Right hindlimb (tissue), 1 donor: Measurements from ENCODE around the gene PRR16.
"Not testable (repeated sequence)": the region's sequence is repeated elsewhere in the genome, so short reads cannot be mapped to it uniquely, and the experiment has no call there.

Experiments used
- DNase-seq: peaks from one replicate; pipeline ENCODE4 v3.0.0-alpha.2; 2018

The PRR16 gene

DNA sequence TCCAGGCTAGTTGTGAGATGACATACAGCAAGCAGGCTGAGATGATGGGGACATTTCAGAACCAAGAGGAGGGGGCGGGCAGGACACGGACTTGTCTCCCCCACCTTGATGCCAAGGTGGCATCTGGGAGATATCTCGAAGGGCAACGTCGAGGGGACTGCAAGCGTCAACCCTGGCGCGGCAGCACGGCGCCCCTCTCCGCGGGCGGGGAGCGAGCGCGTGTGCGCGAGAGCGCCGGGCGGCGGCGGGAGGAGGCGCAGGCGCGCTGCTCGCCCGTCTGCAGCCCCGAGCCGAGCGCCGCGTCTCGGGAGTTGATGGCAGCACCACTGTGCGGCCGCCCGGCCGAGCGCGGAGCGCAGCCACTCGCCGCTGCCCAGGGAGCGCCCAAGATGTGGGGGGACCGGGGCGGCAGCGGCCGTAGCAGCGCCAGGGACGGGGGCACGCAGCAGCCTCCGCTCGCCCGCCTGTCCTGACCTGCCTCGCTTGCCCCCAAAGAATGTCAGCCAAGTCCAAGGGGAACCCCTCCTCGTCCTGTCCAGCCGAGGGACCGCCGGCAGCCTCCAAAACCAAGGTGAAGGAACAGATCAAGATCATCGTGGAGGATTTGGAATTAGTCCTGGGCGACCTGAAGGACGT lies at the start of gene PRR16:
Gene PRR16, plus strand, starts transcription at position 310 of the 636 bp plus-strand sequence.
- peak; percentile 68 for DNase-seq

DNA sequence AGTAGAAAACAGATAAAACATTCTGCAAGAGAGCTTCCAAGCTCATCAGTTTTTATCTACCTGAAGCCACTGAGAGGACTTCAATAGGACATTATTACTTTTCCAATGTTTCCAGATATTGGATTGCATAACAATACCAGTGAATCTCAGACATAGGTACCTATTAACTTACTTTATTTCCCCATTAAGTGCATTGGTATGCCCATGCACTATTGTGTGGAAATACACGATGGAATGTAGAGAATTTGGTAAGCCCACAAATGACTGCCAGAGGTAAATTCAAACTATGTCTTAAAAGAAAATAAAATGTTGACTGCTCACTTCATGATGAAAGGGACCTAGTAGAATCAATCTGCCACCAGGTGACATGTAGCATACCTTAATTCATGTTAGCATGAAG lies 48.1 kb upstream of the PRR16 start:
- no peak for DNase-seq

DNA sequence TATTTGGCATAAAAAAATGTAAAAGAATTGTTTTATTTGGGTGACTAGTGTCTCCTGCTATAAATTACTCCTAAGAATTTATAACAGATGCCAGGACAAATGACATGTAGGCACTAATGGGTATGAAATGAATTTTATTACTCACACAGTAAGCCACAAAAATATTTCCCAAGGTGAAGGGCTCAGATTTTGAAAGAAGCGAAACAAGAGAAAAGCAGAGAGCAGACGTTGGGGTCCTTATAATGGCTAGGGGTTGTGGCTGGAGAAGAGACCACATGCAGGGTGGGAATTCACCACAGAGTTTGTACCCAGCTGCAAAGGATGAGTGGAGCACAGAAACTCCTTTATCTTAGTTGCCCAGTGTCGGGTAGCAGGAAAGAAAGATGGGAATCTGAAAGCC lies 45.0 kb upstream of the PRR16 start:
- no peak for DNase-seq

DNA sequence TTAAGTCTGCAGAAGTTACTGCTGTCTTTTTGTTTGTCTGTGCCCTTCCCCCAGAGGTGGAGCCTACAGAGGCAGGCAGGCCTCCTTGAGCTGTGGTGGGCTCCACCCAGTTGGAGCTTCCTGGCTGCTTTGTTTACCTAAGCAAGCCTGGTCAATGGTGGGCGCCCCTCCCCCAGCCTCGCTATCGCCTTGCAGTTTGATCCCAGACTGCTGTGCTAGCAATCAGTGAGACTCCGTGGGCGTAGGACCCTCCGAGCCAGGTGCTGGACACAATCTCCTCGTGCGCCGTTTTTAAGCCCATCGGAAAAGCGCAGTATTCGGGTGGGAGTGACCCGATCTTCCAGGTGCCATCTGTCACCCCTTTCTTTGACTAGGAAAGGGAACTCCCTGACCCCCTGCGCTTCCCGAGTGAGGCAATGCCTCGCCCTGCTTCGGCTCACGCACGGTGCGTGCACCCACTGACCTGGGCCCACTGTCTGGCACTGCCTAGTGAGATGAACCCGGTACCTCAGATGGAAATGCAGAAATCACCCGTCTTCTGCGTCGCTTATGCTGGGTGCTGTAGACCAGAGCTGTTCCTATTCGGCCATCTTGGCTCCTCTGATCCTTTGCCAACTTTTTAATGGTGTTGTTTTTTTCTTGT lies 37.3 kb upstream of the PRR16 start:
- not testable (repeated sequence) for DNase-seq

DNA sequence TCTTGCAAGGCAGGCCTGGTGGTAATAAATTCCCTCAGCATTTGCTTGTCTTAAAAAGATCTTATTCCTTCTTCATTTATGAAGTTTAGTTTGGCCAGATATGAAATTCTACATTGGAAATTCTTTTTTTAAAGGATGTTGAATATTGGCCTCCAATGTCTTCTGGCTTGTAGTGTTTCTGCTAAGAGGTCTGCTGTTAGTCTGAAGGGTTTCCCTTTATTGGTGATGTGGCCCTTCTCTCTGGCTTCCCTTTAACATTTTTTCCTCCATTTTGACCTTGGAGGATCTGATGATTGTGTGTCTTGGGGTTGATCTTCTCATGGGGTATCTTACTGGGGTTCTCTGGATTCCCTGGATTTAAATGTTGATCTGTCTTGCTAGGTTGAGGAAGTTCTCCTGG lies 33.5 kb upstream of the PRR16 start:
- DNase-seq: no peak

GRCh38 chr5:120432861-120433260 lies 31.2 kb upstream of the PRR16 start:
- no peak for DNase-seq

DNA sequence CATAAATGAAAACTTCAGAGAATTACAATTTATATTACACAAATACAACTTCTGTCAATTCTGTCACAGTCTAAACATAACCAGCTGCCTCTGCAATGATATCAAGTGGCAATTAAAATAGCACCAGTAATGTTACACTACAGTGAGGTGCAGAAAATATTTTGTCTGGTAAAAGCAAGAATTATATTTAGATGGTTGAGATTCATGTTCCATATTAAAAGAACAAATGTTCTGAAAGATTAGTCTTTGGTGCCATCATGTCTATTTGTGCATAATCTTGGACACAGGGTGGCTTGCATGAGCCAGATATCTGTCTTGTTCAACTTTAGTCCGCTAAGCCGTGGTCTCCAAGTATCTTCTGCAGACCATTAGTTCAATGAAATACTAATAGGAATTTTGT lies 29.0 kb upstream of the PRR16 start:
- no peak for DNase-seq

GRCh38 chr5:120436996-120437395 lies 27.1 kb upstream of the PRR16 start:
- no peak for DNase-seq

GRCh38 chr5:120442694-120443093 lies 21.4 kb upstream of the PRR16 start:
- DNase-seq: no peak

DNA sequence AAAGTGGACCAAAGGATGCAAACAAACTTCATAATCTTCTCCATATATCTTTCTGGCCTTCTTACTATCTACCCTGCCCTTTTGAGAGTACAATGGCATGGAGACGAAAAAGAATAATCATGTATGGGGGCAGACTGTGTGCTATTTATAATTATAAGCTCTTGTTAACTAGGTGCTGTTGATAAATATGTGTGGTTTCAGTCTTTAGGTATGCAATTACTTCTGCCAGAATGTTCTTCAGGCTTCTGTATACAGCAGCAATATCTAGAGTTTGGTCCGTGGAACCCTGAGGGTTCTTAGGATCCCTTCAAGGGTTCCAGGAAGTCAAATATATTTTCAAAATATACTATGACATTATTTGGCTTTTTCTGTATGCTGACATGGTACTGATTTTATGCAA lies 20.5 kb upstream of the PRR16 start:
- no peak for DNase-seq

- no peak for DNase-seq
Measured at GRCh38 chr5:120446068-120446492, 18.0 kb upstream of the PRR16 start.

GRCh38 chr5:120446901-120447300 lies 17.2 kb upstream of the PRR16 start:
- DNase-seq: no peak

DNA sequence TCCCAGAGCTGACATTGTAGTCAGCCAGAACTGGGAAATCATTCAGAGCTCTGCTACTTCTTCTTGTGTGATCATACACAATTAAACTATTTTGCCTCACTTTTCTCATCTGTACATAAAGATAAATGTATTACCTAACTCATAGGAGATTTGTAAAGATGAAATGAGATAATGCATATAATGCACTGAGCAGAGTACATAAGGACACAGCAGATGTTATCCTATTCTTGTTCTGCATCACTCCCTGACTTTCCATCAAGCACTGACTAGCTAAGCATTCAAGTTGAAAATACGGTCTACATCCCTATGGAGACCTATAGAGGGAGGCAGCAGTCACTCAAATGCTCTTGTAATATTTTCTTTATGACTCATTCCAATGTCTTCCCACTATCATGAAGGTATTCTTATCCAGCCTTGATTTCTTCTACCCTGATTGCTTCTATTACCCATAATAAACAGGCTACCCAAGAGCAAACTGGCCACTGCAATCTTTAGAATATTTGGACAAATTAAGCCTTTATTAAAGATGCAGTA lies 16.3 kb upstream of the PRR16 start:
- no peak for DNase-seq

- DNase-seq: no peak
Measured at GRCh38 chr5:120449501-120449900, 14.6 kb upstream of the PRR16 start.

DNA sequence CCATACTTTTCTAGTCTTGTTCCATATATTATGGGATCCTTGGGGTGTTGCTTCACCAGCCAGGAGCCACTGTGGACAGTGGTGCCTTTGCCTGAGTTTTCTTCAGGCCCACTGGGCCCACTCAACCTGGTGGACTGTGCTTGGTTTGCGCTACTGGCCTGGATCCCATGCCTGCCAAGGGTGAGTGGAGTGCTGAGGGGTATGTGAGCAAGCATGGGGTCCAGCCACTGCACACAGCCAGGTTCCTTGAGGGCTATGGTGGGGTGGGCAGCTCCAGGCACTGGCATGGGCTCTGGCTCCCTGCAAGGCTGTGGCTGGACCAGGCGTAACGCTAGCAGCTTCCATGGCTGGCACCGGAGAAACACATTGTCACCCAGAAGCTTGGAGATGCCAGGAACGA lies 13.2 kb upstream of the PRR16 start:
- no peak for DNase-seq

DNA sequence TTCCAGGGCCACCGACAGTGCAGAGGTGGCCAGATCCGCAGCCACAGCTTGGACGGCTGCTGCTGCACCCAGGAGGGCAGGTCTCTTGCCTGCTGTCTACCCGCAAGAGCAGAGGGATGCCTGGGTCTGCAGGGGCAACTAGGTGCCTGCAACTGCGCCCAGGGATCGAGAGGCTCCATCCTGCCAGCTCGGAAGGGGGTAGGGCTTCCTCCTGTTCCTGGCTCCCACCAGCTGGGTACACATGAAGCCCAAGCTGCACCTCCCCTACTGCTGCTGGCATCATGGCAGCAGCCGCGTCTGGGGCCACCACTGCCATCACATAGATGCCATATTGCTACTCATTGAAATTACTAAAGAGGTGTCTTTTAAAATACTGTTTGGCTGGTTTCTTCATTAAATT lies 12.7 kb upstream of the PRR16 start:
- DNase-seq: no peak

- no peak for DNase-seq
Measured at GRCh38 chr5:120452471-120452870, 11.6 kb upstream of the PRR16 start.

- DNase-seq: no peak
Measured at GRCh38 chr5:120454094-120454798, 9.9 kb upstream of the PRR16 start.

- DNase-seq: no peak
Measured at GRCh38 chr5:120456006-120456405, 8.1 kb upstream of the PRR16 start.

- DNase-seq: no peak
Measured at GRCh38 chr5:120457839-120458507, 6.1 kb upstream of the PRR16 start.

DNA sequence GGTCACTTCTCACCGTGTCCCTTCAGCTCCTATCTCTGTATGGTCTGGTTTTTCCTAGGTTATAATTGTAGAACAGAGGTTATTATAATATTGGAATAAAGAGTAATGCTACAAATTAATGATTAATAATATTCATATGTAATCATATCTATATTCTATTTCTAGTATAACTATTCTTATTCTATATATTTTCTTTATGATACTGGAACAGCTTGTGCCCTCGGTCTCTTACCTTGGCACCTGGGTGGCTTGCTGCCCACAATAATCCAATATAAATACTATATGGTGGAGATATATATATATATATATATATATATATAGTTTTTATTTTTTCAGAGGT lies 5.6 kb upstream of the PRR16 start:
- not testable (repeated sequence) for DNase-seq

GRCh38 chr5:120461251-120461650 lies 2.8 kb upstream of the PRR16 start:
- no peak for DNase-seq

GRCh38 chr5:120463006-120463680 lies 957 bp upstream of the PRR16 start:
- DNase-seq: no peak
